Measurements from ENCODE around the gene TMEM161A.

- TF ChIP-seq ZBTB10 (CRISPR knock-in tag; IDR thresholded peaks at IDR 0.05; ENCODE audit: borderline replicate concordance) (no peak), EP300 (IDR thresholded peaks at IDR 0.05; ENCODE audit: low read depth in 2 of 2, low read length in 2 of 2) (no peak), EP300 (CRISPR knock-in tag; IDR thresholded peaks at IDR 0.05; ENCODE audit: borderline replicate concordance) (no peak), FOXK1 (CRISPR knock-in tag; IDR thresholded peaks at IDR 0.05; ENCODE audit: borderline replicate concordance, low read depth) (no peak), ZNF768 (CRISPR knock-in tag; IDR thresholded peaks at IDR 0.05) (no peak), ZSCAN31 (CRISPR knock-in tag; IDR thresholded peaks at IDR 0.05; ENCODE audit: low read depth) (no peak)
Measured at GRCh38 chr19:19078801-19079200, 59.5 kb downstream of the TMEM161A start.
